NCI-H2227 (cell line): ENCODE data around the gene PLD1.
A peak's percentile ranks its signal among the peaks of the same experiment; 100 is the strongest.

Experiments
- DNase-seq: peaks from one replicate; lab custom pipeline; 2025; ENCODE audit not compliant: unreplicated experiment; lab: John Stamatoyannopoulos, UW

The PLD1 gene

DNA sequence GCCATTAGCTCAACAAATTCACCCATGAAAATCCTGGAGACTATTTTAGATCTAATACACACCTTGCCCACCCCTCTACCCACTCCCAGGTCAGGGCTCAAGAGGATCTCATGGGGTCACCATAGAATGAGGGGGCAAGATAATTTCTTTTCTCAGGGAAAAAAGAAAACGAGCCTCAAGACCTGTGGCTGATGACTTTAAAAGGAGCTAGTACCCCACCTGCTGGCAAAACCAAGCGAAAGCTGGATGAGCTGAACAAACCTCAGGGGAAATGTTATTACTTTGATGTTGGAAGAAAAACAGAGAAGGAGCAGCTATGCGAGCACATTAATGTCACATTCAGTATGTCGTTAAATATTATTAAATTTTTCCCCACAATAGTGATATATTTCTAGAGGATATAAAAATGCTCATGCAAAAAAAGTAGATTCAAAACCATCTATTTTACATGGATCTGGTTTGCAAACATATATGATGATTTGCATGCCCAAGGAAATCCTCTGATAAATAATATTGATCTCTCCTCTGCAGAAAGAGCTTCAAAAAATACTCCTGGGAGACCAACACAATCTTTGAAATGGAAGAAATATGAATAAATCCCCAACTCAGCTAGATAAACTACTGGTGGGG is 37.7 kb downstream of the PLD1 start:
- peak; percentile 72 for DNase-seq

DNA sequence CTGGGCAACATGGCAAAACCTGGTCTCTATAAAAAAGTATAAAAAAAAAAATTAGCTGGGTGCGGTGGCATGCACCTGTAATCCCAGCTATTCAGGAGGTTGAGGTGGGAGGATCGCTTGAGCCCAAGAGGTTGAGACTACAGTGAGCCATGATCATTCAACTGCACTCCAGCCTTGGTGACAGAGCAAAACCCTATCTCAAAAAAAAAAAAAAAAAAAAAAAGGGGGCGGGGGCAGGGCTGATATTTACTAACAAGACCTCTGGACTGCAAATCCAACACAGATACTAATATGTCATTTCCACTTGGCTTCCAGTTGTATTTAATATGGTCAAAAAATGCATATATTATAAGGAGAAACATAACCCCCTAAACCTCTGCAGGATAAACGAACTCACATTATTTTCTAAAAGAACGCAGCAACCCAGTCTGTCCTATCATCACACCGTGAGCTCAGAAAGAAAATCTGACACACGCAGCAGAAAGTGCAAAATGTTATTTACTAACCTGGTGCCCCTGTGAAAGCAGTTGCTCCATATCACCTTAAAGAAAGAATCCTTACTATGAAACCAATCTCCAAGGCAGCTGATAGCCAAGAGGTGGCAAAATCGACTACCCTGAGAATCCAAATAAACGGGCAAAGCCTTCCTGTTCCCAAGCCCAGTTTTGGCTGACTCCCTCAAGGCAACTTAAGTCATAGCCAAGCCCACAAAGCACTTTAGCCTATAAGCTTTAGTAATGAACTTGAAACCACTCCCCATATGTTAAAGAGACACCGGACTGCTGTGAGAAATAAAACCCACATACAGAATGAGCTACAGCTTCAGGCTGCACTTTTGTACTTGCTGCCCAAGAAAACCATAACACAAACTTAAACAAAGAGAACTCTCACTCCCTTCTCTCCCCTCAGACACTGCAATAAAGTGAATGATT is 39.3 kb downstream of the PLD1 start:
- peak; percentile 26 for DNase-seq

DNA sequence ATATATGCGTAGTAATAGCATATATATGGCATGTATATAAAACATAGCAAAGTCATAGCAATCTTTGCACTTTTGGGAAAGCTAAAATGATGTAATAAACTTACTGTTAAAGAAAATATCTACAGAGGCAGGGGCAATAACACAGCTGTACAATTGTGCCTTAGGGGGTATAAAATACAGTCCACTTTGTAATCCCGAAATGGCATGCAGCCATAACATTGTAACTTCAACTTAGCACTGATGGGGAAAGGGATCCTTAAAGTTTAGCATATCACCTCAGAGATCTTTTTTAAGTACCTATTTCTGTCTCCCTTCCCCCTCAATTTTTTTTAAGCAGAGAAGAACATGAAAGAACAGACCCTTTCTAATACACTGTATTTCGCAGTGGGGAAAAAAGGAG is 40.8 kb downstream of the PLD1 start:
- DNase-seq: no peak

DNA sequence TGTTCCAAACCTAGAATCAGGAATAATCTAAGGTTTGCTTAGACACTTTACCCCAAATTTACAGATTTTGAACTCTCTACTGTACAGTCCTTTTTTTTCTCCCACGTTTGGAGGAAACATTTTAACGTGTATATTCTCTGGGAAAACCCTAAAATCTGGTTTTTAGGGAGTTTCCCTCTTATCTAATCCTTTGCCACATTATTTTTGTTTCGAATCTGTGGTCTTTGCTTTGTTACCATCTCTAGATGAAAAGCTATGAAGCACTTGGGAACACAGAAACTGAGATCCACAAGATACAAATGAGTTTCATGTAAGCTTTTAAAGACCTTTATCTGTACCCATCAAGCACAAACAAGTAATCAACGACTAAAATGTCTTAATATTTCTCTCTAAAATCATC is 41.3 kb downstream of the PLD1 start:
- DNase-seq: no peak

DNA sequence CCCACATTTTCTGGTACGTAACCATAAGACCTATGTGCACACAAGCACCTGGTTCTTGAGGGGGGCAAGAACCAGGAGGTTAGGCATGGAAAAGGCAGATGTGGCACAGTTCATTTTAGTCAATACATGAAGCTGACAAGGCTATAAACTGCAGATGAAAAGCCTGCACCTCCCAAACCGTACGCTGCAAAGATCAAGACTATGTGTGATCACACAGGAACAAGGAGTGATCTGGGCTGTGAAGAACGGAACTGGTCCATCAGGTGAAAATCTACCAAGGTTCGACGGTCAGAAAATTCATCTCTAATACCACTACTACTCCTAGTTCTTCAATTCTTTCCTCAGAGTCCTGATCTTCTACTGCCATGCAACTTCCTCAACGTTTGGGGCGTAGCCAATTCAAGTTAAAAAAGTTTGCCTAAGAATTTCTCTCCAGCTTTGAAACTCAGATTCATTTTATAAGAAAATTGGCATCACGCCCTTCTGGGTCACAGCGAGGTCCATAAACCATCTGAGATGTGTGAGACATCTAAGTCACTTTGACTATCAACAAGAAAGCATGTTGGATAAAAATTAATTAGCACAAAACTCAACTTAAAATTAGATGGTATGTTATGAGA is 41.9 kb downstream of the PLD1 start:
- no peak for DNase-seq

DNA sequence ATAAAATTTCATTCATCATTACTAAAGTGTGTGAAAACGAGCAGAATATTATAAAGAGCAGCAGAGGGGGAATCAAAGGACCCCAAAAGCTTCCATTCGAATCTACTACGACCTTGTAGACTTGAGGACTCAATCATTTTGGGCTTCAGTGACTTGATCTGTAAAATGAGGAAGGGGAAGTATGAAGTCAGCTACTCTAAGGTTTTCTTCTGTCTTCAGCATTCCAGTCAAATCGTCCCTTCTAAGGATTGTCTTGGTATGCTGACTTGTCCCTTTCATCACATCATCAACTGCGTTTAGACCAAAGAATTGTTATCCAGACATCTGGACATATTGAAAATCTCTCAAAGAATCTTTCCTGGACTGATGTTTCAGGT is 44.8 kb downstream of the PLD1 start:
- no peak for DNase-seq

DNA sequence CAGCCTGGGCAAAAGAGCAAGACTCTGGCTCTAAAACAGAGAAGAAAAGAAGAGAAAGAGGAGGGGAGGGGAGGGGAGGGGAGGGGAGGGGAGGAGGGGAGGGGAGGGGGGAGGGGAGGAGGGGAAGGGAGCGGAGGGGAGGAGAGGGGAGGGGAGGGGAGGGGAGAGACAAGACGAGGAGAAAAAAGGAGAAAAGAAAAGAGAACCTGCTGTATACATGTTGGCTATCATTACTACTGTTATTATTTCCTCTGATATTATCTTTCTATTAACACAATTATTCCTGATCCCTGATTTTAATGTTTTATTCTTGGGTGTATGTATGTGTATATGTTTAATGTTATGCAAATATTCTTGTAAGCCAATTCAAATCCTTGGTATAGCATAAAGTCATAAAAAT is 46.9 kb downstream of the PLD1 start:
- no peak for DNase-seq

DNA sequence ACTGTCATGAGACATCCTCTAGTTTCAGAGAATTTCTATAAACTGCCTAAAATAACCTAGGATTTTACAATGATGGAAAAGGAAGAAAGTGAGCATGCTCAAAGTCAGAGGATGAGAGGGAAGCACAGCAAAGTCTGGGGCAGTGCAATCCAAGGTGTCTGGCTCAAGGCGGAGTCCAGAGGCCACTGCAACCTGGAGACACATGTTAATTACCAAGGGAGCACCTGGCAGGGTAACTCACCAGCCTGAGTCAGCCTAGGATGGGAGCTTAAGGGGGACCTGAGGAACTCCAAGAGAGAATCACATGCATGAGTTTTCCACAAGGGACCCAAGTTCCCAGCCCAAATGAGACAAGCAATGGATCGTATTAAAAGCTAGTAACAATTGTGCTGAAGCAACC is 49.8 kb downstream of the PLD1 start:
- no peak for DNase-seq

DNA sequence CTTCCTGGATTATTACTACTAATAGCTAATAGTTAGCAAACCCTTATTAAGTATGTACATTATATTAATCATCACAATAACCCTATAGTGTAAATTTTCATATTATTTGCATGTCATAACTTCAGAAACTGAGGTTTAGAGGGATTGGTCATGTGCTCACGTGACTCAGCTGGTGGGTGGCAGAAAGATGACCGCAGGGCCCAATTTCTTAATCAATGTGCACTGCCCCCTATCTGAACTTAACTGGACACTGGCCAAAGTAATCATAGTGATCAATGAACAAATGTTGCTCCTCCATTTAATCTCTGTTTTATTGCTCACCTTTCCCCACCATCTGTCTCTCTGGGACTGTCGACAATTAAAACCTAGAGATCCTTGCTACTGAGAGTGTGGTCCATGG is 52.2 kb downstream of the PLD1 start:
- DNase-seq: no peak

DNA sequence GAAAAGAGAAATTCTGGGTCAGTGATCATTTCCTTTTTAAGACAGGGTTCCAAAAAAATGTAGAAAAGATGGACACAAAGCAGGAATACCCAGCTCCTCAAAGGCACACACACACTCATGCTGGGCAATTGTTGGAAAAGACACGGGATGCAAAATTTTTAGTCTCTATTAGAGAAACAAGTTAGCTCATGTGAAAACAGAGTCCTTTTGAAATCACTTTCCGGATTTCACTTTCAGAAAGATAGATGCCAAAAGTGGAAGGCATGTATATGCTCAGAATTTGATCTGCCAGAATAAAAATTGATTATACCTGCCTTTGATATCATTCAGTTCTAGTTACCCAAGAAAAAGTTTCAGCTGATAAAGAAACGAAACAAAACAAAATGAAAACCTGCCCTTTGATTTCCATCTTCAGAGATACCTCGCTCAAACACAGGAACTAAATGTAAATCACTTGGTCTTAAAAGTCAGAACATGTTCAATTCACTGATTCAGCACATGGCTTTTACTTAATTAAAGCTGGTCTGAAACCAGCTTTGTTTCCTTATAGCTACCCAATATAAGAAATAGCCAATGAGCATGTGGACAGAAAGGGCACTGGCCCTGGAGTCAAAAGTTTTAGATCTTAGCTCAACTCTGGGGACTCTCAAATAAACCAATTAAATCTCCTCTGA is 52.8 kb downstream of the PLD1 start:
- DNase-seq: no peak

DNA sequence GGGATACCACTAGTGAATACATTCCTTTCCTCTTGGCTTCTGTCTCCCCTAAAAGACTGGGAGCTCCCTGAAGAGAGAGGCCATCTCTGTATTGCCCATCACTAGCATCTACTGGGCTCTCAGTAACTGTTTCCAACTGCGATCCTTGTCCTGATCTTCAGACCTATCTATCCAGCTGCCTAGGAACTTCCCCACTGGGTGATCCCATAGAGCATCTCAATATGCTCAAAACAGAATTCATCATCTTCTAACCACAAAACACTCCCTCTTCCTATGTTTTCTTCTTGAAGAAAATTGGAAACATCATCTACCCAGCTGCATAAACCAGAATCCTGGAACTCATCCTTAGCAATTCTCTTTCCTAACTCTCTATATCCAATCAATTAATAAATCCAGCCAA is 54.6 kb downstream of the PLD1 start:
- DNase-seq: no peak

DNA sequence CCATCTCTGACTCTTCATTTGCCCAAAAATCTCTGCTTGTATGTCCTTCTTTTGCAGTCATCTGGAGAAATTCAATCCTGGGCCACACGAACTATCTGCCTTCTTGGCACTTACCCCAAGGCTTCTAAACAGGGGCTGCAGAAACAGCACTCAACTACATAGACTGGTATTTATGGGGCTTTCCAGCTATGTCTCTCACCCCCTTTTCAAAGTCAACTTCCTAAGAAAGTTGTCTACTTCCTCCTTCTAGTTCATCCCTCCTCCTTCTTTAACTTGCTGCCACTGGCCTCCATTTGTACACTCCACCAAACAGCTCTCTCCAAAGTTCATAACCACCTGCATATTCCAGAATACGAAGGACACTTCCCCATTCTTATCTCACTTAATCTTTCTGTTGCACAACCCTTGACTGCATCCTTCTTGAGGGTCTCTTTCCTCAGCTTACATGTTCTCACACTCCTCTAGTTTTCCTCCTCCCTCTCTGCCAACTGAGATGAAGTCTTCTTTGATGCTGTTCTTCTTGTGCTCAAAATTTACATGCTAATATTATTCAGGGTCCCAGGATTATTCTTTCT is 55.2 kb downstream of the PLD1 start:
- DNase-seq: no peak

DNA sequence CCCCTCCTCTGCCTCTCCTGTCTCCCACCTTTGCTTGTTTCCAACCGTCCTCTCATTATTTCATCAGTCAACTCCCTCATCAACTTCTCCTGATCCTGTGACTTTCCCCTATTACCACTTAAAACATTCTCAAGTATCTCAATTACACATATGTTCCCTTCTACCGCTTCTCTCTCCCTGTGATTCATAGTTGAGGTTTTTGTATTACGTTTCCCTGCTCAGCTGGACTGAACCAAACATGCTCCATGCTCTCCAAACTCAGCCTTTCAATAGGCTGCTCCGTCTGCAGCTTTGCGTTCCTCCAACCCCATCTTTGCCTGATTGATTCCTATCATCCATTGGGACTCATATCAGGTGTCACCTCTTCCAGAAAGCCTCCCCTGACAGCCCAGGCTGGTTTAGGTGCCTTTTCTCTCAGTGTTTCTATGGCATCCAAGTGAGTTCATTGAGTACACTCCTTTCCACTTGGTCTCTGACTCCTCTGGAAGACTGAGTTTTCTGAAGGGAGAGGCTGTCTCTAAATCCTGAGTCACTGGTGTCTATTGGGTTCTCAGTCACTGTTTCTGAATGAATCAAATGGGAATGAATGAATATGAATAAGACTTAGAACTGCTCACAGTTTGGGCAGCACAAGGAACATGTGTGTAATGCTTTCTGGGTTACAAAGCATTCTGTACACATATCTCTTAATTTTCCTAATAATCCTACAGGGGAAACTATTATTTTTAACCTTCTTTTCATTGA is 56.4 kb downstream of the PLD1 start:
- no peak for DNase-seq

DNA sequence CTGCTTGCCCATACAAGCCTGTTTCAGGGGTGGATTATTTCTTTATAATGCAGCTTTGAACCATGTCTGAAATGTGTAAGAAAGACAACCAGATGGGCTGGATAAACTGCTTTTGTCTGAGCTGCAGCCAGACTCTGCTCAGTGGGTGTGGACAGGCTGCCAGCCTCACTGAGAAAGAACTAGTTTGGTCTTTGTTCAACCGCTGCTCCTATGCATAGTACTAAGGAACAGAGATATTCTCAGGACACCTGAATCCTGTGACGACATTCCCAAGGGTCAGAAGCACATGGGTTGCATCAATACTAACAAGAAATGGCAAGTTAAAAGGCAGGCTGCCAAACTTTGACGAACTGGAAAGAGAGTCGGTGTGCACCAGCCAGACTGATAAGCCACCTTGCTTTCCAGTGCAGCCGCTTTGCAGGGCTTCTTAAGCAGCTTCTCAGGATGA is 57.2 kb downstream of the PLD1 start:
- DNase-seq: no peak

DNA sequence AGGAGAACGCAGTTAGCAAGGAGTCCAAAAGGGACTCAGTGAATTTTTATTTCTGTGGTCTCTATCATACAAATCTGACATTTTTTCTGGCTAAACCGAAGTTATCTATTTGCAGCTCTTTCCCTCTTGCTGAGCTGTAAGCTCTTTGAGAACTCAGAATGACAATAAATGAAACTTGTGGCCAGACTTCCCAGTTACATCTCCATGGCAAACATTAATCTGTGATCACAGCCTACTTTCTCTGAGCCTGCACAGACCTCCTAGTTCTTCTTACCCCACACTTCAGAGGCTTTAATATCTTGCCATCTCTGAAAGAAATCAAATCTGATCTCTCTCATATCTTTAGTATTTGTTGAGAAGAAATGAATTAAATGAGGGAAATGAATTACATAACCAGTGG is 58.0 kb downstream of the PLD1 start:
- no peak for DNase-seq

DNA sequence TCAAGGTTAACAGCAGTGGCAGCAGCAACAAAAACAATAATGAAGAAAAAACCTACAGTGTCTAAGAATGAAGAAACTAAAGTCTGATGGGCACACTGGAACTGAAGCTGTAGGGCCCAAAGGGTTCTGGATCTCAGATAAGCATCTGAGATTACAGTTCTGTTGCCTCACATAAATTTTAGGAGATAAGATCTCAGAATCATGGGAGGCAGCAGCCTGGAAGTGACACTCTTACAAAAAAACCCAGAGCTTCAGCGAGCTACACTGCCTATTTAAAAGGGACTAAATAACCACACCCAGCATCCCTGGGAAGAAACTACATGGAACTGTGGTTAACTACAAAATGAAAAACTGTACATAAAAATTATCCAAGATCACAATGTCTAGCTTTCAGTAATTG is 61.2 kb downstream of the PLD1 start:
- DNase-seq: no peak

DNA sequence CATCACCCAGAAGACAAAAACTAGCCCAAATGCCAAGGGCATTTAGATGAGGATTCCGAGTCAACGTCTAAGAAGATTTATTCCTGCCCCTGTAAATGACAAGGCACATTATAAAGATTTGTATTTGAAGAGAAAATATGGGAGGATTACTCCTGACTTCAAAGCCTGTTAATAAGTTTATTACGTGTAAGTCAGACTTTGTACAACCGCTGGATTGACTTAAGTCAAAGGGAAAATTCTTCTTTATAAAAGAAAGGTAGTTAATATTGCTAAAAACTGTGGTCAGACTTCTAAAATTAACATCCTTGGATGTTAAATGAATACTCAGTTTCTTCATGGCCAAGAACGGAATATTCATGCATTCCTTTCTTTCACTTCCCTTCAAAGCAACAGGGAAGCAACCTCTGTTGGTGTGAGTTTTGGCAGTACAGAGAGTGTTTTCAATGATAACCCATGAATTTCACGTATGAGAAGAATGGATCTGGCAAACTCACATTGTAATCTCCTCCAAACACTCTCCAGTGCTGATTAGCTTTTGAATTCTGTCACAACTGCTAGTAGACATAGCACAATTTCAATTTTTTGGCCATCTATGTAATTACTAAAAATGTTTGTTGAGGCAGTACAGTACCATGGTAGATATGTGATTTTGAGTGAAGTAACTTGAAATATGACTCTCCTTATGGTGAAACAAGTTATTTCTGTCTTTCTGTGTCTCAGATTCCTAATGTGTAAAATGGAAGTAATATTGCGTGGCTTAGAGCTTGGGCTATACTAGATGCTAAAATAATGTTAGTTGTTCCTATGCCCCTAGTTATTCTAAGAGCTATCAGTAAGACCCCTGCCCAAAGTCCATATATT is 62.0 kb downstream of the PLD1 start:
- DNase-seq: no peak

DNA sequence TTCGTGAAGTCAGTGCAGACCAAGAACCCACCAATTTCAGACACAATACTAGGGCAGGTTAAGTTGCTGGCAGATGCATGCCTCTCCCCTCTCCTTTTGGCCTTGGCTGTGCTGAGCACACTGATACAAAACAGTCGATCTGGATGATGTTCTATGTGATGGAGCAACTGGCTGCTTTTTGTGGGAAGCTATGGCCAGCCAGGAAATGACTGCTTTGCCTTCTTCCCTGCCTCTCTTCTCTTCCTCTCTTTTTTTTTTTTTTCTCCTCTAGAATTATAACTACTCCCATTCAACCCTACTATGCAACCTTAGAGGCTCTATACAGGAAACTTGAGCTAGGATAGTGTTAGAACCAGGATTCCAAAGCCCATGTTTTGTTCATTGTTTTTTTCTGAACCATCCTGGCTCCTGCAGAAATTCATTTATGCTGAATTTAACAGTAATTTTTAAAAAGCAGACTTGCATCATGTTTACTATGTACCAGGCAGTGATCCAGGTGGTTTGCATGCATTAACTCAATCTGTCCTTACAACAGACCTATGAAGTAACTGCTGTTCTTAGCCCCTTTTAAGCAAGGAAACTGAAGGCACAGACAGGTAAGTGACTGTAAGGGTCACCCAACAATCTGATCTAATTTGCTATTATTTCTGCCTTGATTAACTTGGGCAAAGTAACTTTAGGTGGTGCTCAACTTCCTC is 62.9 kb downstream of the PLD1 start:
- DNase-seq: no peak
